ENCODE data around the gene EGR2.
"Not testable (repeated sequence)": the region's sequence is repeated elsewhere in the genome, so short reads cannot be mapped to it uniquely, and the experiment has no call there.

The EGR2 gene

DNA sequence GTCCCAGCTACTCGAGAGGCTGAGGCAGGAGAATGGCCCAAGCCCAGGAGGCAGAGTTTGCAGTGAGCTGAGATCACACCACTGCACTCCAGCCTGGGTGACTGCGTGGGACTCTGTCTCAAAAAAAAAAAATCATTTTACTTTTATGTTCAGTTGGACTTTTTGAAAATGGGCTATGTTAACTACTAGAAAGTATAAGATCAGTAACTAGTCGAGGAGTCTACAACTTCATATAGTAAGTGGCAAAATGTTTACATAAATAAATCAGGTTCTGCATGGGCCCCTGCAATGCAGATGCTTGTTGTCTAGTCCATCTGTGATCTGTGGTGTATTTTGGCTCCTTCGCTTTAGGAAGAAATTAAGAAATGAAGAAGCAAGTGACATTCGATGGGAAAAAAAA lies 23.9 kb downstream of the EGR2 start:
- no peak for DNase-seq

DNA sequence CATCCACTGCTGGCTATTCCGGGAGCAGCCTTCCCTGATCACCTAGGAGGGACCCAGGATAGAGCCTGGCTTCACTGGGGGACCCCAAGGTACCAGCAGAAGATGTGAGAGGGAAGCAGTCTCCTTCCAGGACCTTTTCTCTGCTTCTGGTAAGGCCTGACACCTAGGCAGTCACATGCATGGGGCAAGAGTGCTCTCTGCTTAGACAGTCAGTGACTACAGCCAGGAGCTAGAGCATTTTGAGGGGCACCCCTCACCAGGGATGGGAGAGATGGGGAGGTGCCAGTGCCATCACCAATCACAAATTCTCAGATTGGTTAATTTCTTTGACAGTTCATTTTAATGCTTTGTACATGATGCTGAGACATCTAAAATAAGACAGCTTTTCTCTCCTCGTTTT lies 25.6 kb downstream of the EGR2 start:
- no peak for DNase-seq

DNA sequence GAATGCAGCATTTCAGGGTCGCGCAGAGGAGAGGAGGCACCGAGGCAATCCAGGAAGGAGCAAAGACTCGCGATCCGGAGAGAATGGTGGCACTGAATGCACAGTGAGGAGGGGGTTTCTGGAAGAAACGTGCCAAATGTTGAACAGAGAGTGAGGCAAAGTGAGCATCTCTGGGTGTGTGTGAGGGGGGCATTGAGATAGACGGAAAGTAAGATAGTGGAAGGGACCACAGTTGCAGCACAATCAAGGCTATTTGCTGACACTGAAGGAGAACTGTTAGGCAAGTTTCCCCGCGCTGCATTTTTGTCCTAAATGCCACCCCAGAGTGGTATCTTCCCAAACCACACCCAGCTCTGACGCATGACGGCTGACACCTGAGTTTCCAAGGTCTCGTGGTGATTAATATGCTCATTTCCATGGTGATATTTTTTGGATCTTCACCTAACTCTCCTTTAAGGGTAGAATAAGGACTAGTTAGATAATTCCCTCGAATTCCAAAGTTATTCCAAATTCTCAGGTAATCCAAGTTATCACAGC lies 26.1 kb downstream of the EGR2 start:
- no peak for DNase-seq

DNA sequence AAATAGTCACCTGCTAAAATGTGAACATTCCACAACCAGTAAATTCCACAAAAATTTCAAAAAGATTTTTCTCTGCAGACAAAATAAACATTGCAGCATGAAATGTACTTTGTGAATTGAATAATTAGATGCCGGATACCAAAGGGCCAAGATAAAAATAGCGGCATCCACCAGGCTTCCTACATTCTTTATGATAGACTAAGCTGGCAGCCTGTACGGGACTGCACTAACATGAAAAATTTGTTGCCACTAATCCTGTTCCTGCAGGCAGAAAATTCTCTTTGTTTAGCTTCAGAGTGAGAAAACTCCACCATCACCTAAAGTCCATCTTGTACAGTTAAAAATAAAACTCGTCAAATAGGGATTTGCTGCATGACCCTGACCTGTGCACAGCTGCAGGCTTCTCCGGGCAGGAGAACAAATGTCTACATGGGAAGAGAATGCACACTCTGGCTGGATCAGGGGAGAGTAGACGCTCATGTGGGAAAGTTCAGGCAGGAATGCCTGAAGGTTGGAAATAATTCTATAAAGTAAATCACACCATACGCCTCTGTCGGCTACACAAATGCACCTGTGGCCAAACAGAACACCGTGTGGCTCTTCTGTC lies 27.2 kb downstream of the EGR2 start:
- no peak for DNase-seq

- not testable (repeated sequence) for DNase-seq
Observed at GRCh38 chr10:62788285-62788684, 27.9 kb downstream of the EGR2 start.

DNA sequence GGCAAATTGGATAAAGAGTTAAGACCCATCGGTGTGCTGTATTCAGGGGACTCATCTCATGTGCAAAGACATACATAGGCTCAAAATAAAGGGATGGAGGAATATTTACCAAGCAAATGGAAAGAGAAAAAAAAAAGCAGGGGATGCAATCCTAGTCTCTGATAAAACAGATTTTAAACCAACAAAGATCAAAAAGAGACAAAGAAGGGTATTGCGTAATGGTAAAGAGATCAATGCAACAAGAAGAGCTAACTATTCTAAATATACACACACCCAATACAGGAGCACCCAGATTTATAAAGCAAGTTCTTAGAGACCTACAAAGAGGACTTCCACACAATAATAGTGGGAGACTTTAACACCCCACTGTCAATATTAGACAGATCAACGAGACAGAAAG lies 31.6 kb downstream of the EGR2 start:
- not testable (repeated sequence) for DNase-seq

GRCh38 chr10:62779487-62780248 lies 36.5 kb downstream of the EGR2 start:
- no peak for DNase-seq

- DNase-seq = no peak
Observed at GRCh38 chr10:62778125-62778524, 38.0 kb downstream of the EGR2 start.

DNA sequence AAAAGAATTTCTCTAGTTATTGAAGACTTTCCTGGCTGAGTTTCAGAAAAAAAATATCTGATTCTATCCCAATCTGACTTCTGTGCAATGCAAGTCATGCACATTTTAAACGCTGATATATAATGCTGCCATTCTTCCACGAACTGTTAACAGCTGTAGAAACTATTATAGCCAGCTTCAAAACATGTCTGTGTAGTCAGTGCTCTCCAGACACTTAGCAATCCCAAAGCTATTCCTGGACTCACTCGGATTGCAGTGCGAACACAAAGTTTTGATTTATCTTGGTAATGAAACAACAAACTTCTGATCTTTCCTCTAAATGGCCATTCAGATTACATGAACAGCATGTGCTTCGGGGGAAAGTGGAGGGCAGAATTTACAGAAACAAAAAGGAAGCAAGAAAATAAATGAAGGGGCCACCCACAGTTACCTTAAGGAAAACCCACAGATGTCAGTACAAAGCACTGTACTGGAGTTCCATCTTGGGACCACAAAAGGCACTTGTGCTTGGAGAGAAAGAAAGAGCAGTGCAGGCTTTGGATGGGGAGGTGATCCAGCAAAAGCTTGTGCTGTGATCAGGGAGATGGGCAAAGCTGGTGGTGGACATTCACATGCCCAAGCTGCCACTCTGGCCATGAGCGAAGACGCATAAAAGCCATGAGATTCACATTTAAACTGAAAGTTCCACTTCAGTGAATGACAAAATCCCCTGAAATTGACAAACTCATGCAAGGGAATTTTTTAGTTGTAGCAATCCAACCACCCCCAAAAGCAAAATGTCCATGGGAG lies 43.8 kb downstream of the EGR2 start:
- no peak for DNase-seq

DNA sequence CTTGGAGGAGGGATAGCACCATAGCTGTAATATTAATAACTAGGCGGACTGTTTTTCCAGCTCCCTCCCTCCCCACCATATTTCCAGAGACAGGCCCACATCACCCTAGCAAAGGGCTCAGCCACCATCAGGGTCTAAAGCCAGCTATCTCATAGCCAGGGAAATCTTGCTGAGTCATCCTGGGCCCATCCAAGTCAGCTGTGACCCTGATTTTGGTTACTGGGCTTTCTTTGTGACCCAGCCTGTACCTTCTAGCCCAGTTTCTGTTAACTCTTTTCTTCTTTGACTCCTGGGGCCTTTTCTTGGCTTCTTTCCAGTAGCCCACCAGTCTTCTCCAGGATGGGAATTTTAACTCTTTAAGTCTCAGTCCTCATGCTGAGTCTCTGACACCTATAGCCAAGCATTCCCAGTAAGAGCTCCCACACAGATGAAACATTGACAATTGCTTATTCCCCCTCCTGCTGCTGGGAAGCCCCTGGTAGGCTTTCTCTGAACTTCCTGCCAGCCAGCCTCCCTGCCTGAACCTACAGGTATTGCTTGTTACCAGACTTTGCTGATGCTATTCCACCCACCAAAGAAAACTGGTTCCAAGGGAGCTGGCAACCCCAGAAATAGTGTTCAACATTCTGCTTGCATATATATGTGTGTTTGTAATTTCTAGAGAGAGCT lies 46.5 kb downstream of the EGR2 start:
- no peak for DNase-seq

DNA sequence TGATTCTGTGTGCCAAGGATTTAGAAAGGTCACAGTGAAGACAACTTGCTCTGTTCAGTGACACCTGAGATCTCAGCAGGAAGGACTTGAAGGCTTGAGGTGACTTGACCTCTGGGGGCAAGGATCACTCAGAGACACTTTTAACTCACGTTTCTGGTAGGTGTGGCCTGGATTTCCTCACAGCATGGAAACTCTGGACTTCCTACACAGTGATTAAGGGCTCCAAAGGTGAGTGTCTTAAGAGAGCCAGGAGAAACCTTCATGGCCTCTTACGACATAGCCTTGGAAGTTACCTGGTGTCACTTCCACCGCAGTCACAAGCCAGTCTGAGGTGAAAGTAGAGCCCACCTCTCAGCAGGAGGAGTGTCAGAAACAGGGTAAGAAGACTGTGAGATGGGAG lies 49.8 kb downstream of the EGR2 start:
- no peak for DNase-seq

DNA sequence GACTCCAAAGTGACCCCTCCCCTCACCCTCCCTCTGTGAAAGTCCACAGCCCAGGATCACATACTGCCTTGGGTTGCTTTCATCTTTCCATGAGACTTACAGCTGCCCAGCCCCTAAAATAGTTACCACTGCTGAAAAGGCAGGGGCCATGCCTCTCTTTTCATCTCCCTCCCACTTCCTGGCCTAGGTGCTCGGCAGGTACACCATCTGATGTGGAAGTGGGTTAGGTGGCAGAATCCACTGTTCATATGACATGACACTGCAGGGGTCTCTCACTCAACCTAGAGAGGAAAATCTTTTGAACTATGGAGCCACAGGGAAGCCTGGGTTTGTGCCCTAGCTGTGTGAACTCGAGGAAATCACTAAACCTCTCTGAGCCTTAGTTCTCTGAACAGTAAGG lies 50.4 kb downstream of the EGR2 start:
- DNase-seq = no peak

DNA sequence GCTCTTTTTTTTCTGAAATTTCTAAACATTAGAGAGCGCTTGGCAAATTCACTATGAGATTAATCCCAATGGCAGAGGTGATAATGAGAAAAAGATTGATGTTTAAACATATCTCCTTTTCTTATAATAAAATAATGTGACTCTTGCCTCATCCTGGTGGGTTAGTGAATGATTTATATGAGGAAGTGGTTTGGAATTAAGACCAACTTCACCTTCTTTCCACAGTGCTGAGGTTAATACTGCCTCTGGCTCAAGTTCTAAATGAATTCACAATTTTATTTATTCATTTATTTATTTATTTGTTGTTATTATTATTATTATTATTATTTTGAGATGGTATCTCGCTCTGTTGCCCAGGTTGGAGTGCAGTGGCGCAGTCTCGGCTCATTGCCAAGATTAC lies 52.2 kb downstream of the EGR2 start:
- DNase-seq = no peak

GRCh38 chr10:62763155-62763554 lies 53.0 kb downstream of the EGR2 start:
- no peak for DNase-seq

Data from NCI-H526 treated with DMSO at 0.1 percent for 48 hours (cell line).